Ishikawa (cell line): ENCODE data around the gene RAD54L.

Source experiments
- CEBPB ChIP-seq: IDR thresholded peaks from 2 replicates; pipeline ENCODE4 v1.6.1; 2012
- CREB1 ChIP-seq: IDR thresholded peaks from 2 replicates; pipeline ENCODE4 v1.6.1; 2012; ENCODE audit warnings: low read depth
- EGR1 ChIP-seq: IDR thresholded peaks from 2 replicates; pipeline ENCODE4 v1.6.1; 2012
- EP300 ChIP-seq: IDR thresholded peaks from 2 replicates; pipeline ENCODE4 v1.6.1; 2012; ENCODE audit warnings: borderline replicate concordance
- FOXM1 ChIP-seq: IDR thresholded peaks from 2 replicates; pipeline ENCODE4 v1.6.1; 2012; ENCODE audit warnings: low read depth, borderline replicate concordance
- NFIC ChIP-seq: IDR thresholded peaks from 2 replicates; pipeline ENCODE4 v1.6.1; 2012
- RAD21 ChIP-seq: IDR thresholded peaks from 2 replicates; pipeline ENCODE4 v1.6.1; 2012; ENCODE audit warnings: low read depth
- TAF1 ChIP-seq: IDR thresholded peaks from 2 replicates; pipeline ENCODE4 v1.6.1; 2012; ENCODE audit warnings: low read depth, mild to moderate bottlenecking
- TCF12 ChIP-seq: IDR thresholded peaks from 2 replicates; pipeline ENCODE4 v1.6.1; 2012; ENCODE audit warnings: low read depth
- TEAD4 ChIP-seq: IDR thresholded peaks from 2 replicates; pipeline ENCODE4 v1.6.1; 2012
- YY1 ChIP-seq: IDR thresholded peaks from 2 replicates; pipeline ENCODE4 v1.6.1; 2012; ENCODE audit warnings: low read depth
- ZBTB7A ChIP-seq: IDR thresholded peaks from 2 replicates; pipeline ENCODE4 v1.6.1; 2012; ENCODE audit warnings: low read depth
- TF ChIP-seq, protein P1 (sequence below): IDR thresholded peaks from 2 replicates; pipeline ENCODE4 v1.6.1; 2012; ENCODE audit warnings: low read depth, mild to moderate bottlenecking
- TF ChIP-seq, protein P2 (sequence below): IDR thresholded peaks from 2 replicates; pipeline ENCODE4 v1.6.1; 2012
- TF ChIP-seq, protein P3 (sequence below): IDR thresholded peaks from 2 replicates; pipeline ENCODE4 v1.6.1; 2012

RAD54L gene

DNA sequence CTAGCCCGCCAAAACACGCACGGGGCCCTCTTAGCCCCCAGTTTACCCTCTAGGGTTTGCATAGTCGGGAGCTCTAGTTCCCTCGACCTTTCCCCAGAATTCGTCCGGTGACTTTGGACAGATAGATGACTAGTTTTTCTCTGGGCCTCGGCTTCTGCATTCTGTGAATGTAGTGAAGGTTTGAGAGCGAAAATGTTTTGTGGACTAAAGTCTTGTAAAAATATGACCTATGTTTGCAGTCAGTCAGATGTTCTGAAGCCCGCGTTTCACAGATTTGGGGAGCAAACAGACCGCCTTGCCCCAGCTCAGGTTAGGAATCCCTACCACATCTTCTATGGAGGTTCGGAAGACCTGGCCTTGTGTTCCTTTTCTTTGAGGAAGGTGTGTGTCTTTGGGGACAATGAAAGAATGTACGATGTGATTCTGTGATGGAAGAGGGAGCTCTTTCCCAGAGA is 56.3 kb downstream of the RAD54L start:
- no peak for TF ChIP-seq NFIC

DNA sequence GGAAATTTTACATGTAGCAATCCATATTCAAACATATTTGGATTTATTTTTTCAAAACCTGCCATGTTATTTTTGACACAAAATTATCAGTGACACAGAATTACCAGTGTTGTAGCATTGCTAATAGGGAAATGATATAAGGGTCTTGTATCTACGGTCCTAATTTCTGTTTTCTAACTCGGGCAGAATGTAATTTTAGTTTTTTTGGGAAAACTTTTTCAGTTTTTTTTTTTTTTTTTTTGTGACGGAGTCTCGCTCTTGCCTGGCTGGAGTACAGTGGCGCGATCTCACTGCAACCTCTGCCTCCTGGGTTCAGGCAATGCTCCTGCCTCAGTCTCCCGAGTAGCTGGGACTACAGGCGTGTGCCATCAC is 58.6 kb downstream of the RAD54L start:
- no peak for TF ChIP-seq TAF1
- TF ChIP-seq, protein P1, sequence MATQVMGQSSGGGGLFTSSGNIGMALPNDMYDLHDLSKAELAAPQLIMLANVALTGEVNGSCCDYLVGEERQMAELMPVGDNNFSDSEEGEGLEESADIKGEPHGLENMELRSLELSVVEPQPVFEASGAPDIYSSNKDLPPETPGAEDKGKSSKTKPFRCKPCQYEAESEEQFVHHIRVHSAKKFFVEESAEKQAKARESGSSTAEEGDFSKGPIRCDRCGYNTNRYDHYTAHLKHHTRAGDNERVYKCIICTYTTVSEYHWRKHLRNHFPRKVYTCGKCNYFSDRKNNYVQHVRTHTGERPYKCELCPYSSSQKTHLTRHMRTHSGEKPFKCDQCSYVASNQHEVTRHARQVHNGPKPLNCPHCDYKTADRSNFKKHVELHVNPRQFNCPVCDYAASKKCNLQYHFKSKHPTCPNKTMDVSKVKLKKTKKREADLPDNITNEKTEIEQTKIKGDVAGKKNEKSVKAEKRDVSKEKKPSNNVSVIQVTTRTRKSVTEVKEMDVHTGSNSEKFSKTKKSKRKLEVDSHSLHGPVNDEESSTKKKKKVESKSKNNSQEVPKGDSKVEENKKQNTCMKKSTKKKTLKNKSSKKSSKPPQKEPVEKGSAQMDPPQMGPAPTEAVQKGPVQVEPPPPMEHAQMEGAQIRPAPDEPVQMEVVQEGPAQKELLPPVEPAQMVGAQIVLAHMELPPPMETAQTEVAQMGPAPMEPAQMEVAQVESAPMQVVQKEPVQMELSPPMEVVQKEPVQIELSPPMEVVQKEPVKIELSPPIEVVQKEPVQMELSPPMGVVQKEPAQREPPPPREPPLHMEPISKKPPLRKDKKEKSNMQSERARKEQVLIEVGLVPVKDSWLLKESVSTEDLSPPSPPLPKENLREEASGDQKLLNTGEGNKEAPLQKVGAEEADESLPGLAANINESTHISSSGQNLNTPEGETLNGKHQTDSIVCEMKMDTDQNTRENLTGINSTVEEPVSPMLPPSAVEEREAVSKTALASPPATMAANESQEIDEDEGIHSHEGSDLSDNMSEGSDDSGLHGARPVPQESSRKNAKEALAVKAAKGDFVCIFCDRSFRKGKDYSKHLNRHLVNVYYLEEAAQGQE = no peak
- TF ChIP-seq CREB1 = no peak
- TF ChIP-seq CEBPB = no peak
- TF ChIP-seq TCF12 = no peak
- TF ChIP-seq FOXM1 = no peak
- no peak for TF ChIP-seq TEAD4
- TF ChIP-seq NFIC = no peak
- no peak for TF ChIP-seq EP300
- TF ChIP-seq, protein P2, sequence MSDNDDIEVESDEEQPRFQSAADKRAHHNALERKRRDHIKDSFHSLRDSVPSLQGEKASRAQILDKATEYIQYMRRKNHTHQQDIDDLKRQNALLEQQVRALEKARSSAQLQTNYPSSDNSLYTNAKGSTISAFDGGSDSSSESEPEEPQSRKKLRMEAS = no peak
- no peak for TF ChIP-seq ZBTB7A
- TF ChIP-seq RAD21 = no peak
- TF ChIP-seq EGR1 = no peak
- TF ChIP-seq, protein P3, sequence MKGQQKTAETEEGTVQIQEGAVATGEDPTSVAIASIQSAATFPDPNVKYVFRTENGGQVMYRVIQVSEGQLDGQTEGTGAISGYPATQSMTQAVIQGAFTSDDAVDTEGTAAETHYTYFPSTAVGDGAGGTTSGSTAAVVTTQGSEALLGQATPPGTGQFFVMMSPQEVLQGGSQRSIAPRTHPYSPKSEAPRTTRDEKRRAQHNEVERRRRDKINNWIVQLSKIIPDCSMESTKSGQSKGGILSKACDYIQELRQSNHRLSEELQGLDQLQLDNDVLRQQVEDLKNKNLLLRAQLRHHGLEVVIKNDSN = no peak
- no peak for TF ChIP-seq YY1

DNA sequence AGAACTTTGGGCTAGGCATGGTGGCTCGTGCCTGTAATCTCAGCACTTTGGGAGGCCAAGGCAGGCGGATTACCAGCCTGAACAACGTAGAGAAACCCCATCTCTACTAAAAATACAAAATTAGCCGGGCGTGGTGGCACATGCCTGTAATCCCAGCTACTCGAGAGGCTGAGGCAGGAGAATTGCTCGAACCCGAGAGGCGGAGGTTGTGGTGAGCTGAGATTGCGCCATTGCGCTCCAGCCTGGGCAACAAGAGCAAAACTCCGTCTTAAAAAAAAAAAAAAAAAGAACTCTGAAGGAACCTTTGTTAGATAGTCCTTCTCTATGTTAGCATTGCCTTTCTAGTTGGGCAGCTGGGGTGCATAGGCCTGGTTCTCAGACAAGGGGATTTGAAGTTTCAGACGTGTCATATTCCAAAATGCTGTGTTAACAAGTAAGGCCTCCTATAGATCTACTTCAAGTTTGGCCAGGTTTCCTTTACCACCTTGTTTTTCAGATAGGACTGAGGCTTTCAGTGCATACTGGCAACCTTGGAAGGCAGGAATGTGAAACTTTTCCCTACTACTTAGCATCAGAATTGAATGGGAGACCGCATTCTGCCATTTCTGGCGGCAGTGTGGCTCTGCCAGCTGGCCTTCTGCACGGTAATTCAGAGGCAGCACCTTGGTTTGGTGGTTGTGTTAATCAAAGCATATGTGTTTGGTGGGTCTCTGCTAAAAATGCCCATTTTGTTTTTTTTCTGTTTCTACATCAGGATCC is 62.0 kb downstream of the RAD54L start:
- TF ChIP-seq CREB1 (no peak), ZBTB7A (no peak), RAD21 (no peak), TEAD4 (no peak), TCF12 (no peak), TAF1 (no peak), FOXM1 (no peak), CEBPB (no peak), EGR1 (no peak), NFIC (no peak), EP300 (no peak), YY1 (no peak)
- TF ChIP-seq, protein P2 = no peak
- TF ChIP-seq, protein P1 = no peak
- TF ChIP-seq, protein P3 = no peak

DNA sequence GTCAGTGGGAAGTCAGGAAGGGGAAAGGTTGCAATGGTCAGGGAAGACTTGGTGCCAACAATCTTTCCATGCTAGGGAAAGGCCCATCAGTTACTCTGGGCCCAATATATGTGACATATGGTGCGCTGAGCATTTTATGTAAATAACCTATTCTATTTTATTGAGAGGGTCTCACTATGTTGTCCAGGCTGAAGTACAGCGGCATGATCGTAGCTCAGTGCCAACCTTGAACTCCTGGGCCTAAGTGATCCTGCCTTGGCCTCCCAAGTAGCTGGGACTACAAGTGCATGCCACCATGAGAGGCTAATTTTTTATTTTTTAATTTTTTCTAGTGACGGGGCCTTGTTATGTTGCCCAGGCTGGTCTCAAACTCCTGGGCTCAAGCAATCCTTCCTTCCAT is 62.8 kb downstream of the RAD54L start:
- TF ChIP-seq CEBPB (no peak), EP300 (no peak), RAD21 (no peak), NFIC (no peak), TEAD4 (no peak), CREB1 (no peak), ZBTB7A (no peak)
- TF ChIP-seq, protein P1 = no peak
- TF ChIP-seq, protein P3 = no peak
